GM12878 (cell line): Measurements from ENCODE around the gene PTPRD. TPM values are rescaled to one million over a fixed set of nuclear protein-coding genes. Genes with fewer than 3 reads are reported as not detected.

Source experiments
- ATAC-seq: fragments of 200-7000 bp; cut with Tn5 transposase; 3 replicates; pipeline ENCODE4 v1.9.1; 2020; ENCODE audit warnings: mild to moderate bottlenecking, moderate library complexity
- BruUV-seq: library from RNA; stranded (reverse); fragments of 400-500 nt; replicated peaks from 2 replicates; lab custom pipeline; 2021; lab: Mats Ljungman, UMichigan
- CTCF ChIA-PET: fragments of 300-600 bp; sonication (Branson Sonifier 250); formaldehyde crosslinking; extraction: SDS; loops from one replicate; lab custom pipeline; 2021; ENCODE audit warnings: inconsistent platforms; lab: Yijun Ruan, JAX
- POLR2A ChIA-PET: fragments of 350-600 bp; formaldehyde crosslinking; extraction: SDS; loops from one replicate; lab custom pipeline; 2021; ENCODE audit warnings: inconsistent platforms; lab: Charles Lee
- RAD21 ChIA-PET: fragments of 300-600 bp; sonication (Branson Sonifier 250); formaldehyde crosslinking; loops from one replicate; lab custom pipeline; 2023; ENCODE audit warnings: antibody characterized with exemption; ENCODE audit not compliant: unreplicated experiment; lab: Charles Lee
- SMC1A ChIA-PET: fragments of 300-600 bp; sonication (Branson Sonifier 250); formaldehyde crosslinking; loops from one replicate; lab custom pipeline; 2023; ENCODE audit not compliant: unreplicated experiment, uncharacterized antibody; lab: Charles Lee
- DNase-seq: peaks from one replicate; pipeline ENCODE4 v3.0.0-alpha.2; 2011; ENCODE audit warnings: low read depth, low spot score
- FAIRE-seq: peaks from 3 replicates; lab custom pipeline; 2011; peaks lifted over from hg19 to GRCh38; lab: Jason Lieb, UNC
- H2AFZ ChIP-seq: 2 replicates; pipeline ENCODE4 v1.6.0; 2011; ENCODE audit warnings: low read depth, low read length, control low read depth; ENCODE audit not compliant: control insufficient read depth
- H3K27ac ChIP-seq: 2 replicates; pipeline ENCODE4 v1.5.1; 2011; ENCODE audit warnings: control low read depth; ENCODE audit not compliant: control insufficient read depth, insufficient read depth
- H3K27me3 ChIP-seq, 2 experiments: replicated peaks in 1 of 2; 2 replicates each; pipeline versions ENCODE4 v1.6.0 to v1.6.1; 2011; ENCODE audit warnings: low read length in 1 of 2; ENCODE audit not compliant: control insufficient read depth in 2 of 2, insufficient read depth in 2 of 2
- H3K36me3 ChIP-seq, 2 experiments: 2 replicates each; pipeline ENCODE4 v1.5.1; 2011; ENCODE audit warnings: low read length in 1 of 2; ENCODE audit not compliant: control insufficient read depth in 2 of 2, insufficient read depth in 2 of 2
- H3K4me1 ChIP-seq: 2 replicates; pipeline ENCODE4 v1.6.1; 2011; ENCODE audit warnings: mild to moderate bottlenecking, low read length, moderate library complexity, mixed read lengths; ENCODE audit not compliant: control insufficient read depth, insufficient read depth
- H3K4me2 ChIP-seq: 2 replicates; pipeline ENCODE4 v1.6.0; 2011; ENCODE audit warnings: control low read depth; ENCODE audit not compliant: control insufficient read depth, insufficient read depth
- H3K4me3 ChIP-seq: fragments of 200-600 bp; sonication (generic); 2 replicates; pipeline ENCODE4 v1.5.1; 2016
- H3K79me2 ChIP-seq: 2 replicates; pipeline ENCODE4 v1.6.0; 2011; ENCODE audit warnings: low read length; ENCODE audit not compliant: control insufficient read depth, insufficient read depth
- H3K9ac ChIP-seq: 2 replicates; pipeline ENCODE4 v1.8.0; 2011; ENCODE audit warnings: low read length, control low read depth, mixed read lengths; ENCODE audit not compliant: control insufficient read depth, insufficient read depth
- H3K9me3 ChIP-seq: replicated peaks from 3 replicates; pipeline ENCODE4 v1.5.1; 2011; ENCODE audit warnings: mild to moderate bottlenecking, low read length; ENCODE audit not compliant: control insufficient read depth, insufficient read depth
- H4K20me1 ChIP-seq: 2 replicates; pipeline ENCODE4 v1.6.0; 2011; ENCODE audit not compliant: control insufficient read depth, insufficient read depth
- CUX1 ChIP-seq: IDR thresholded peaks from 2 replicates; pipeline ENCODE4 v1.6.1; 2012; ENCODE audit warnings: improper control_type of control experiment, low read depth, low read length; ENCODE audit not compliant: insufficient replicate concordance
- KAT2A ChIP-seq: conservative IDR thresholded peaks from 2 replicates; pipeline ENCODE4 v1.6.1; 2011; ENCODE audit warnings: low read depth, low read length; ENCODE audit not compliant: control insufficient read depth
- LARP7 ChIP-seq: fragments of 450-650 bp; IDR thresholded peaks from 2 replicates; pipeline ENCODE4 v1.6.1; 2017; ENCODE audit warnings: mild to moderate bottlenecking
- MYB ChIP-seq: fragments of 150-350 bp; IDR thresholded peaks from 2 replicates; pipeline ENCODE4 v1.6.1; 2014; ENCODE audit warnings: mild to moderate bottlenecking, low read depth, low read length, borderline replicate concordance
- PML ChIP-seq: IDR thresholded peaks from 2 replicates; pipeline ENCODE4 v1.6.1; 2012; ENCODE audit warnings: low read length, inconsistent platforms
- POLR2AphosphoS2 ChIP-seq: IDR thresholded peaks from 2 replicates; pipeline ENCODE4 v1.6.1; 2011; ENCODE audit warnings: low read depth, mild to moderate bottlenecking, low read length, improper control_type of control experiment, moderate library complexity
- PRDM15 ChIP-seq: fragments of 450-650 bp; formaldehyde crosslinking; IDR thresholded peaks from 2 replicates; pipeline ENCODE4 v1.4.0; 2020; ENCODE audit warnings: mild to moderate bottlenecking, moderate library complexity
- SPI1 ChIP-seq: IDR thresholded peaks from 2 replicates; pipeline ENCODE4 v1.6.1; 2011; ENCODE audit warnings: low read depth, mild to moderate bottlenecking, low read length, moderate library complexity, borderline replicate concordance; ENCODE audit not compliant: insufficient read depth
- SREBF1 ChIP-seq: IDR thresholded peaks from 2 replicates; pipeline ENCODE4 v1.6.1; 2012; ENCODE audit warnings: mild to moderate bottlenecking, low read length
- SUZ12 ChIP-seq: fragments of 200-600 bp; sonication (generic); IDR thresholded peaks from one replicate; pipeline ENCODE4 v1.6.1; 2018; ENCODE audit warnings: antibody characterized with exemption, mild to moderate bottlenecking; ENCODE audit not compliant: unreplicated experiment
- TAF1 ChIP-seq: IDR thresholded peaks from 2 replicates; pipeline ENCODE4 v1.6.1; 2011; ENCODE audit warnings: mild to moderate bottlenecking, low read depth, low read length, borderline replicate concordance
- TCF12 ChIP-seq: IDR thresholded peaks from 2 replicates; pipeline ENCODE4 v1.6.1; 2011; ENCODE audit warnings: low read depth, mild to moderate bottlenecking, low read length
- ZBTB33 ChIP-seq: fragments of 450-650 bp; IDR thresholded peaks from 2 replicates; pipeline ENCODE4 v1.6.1; 2017; ENCODE audit warnings: mild to moderate bottlenecking
- WGBS: methylation state at CpG from one replicate; pipeline ENCODE4 v1.1.6; 2016; ENCODE audit warnings: low lambda C conversion rate; ENCODE audit not compliant: insufficient replicate concordance, insufficient coverage; ENCODE audit errors: missing lambda C conversion rate; 5-methylcytosine and 5-hydroxymethylcytosine counted together
- in situ Hi-C: fragments of 300-500 bp; cut with MboI; formaldehyde crosslinking; loops from 9 replicates; pipeline ENCODE4 v1.14.3; 2018; ENCODE audit warnings: mixed read lengths
- intact Hi-C: fragments of 100-400 bp; cut with micrococcal nuclease; formaldehyde crosslinking; loops from one replicate; pipeline ENCODE4 v1.14.2; 2022; ENCODE audit not compliant: unreplicated experiment
- polyA plus RNA-seq, 11 experiments: library from polyadenylated mRNA; depleted of rRNA in 4 of 11; unstranded in 6 of 11; stranded (reverse) in 5 of 11; fragments of >200 nt; fragmentation: Nextera tagmentation in 4 of 11; fragmentation: Illumina TruSeq in 1 of 11; extraction: Ambion mirVana in 4 of 11; extraction: Trizol in 1 of 11; gene quantifications; 1 replicate in 1 of 11; 2 replicates in 10 of 11; pipeline versions ENCODE4 v1.2.1 to v1.2.3, GENCODE V29; 2011 to 2016; ENCODE audit warnings: inconsistent platforms in 2 of 11, missing spikeins in 2 of 11, low read depth in 1 of 11
- total RNA-seq, 4 experiments: library from RNA; depleted of rRNA in 3 of 4; stranded (reverse); fragments of >200 nt in 3 of 4; fragmentation: Illumina TruSeq in 1 of 4; extraction: Trizol in 1 of 4; gene quantifications; 2 replicates each; pipeline versions ENCODE4 v1.2.1 to v1.2.3, GENCODE V29; 2013 to 2021

PTPRD gene
- total and polyA plus RNA-seq, 10 of the 15 experiments (the other 5 are each of a cell fraction or from before 2014, with no cell fraction given) = under 0.01 to 0.05 (median 0.01) TPM; not detected in 7

DNA sequence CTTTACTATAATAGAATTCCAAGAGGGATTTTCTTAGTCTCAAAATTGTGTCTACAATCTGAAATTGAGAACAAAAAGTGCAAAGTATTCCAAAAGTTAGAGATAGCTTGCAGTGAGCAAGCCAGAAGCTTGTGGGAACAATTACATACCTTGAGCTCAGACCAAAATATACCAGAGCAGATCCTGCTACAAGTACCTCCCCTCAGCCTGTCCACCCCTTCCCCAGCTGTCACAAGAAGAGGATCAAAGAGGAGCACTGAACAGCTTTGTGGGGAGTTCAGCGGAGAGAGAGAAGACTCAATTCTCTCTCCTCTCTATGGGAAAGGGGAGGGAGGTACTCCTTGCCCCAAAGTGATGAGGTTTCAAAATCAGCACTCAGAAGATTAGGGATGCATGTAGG lies 1944.1 kb downstream of the PTPRD start:
- H3K4me2 ChIP-seq = no peak overlapping the region
- no TSS peak for BruUV-seq
- no peaks in the 10 kb centered on the region for H3K36me3 ChIP-seq
- H4K20me1 ChIP-seq = no peaks in the 10 kb centered on the region
- H3K9ac ChIP-seq = no peak overlapping the region
- in situ Hi-C loops (no loop called here), intact Hi-C loops (no loop called here)
- H3K27ac ChIP-seq = no peak overlapping the region
- POLR2A ChIA-PET = no interaction called here
- H3K4me3 ChIP-seq = no peak overlapping the region
- H2AFZ ChIP-seq = no peak overlapping the region
- RAD21 ChIA-PET = no interaction called here
- no peaks in the 10 kb centered on the region for H3K27me3 ChIP-seq
- no peak for FAIRE-seq
- H3K4me1 ChIP-seq = no peaks in the 10 kb centered on the region
- WGBS = 67% methylated on average over 1 of the region's 1 CpG
- TF ChIP-seq TAF1 (no peak), KAT2A (no peak), SUZ12 (no peak), MYB (no peak), PML (no peak), SREBF1 (no peak), SPI1 (no peak), CUX1 (no peak), ZBTB33 (no peak), PRDM15 (CRISPR knock-in tag) (no peak), TCF12 (no peak), LARP7 (no peak), POLR2AphosphoS2 (no peak)
- TF ChIP-seq, all 136 proteins: peak for 0
- Histone ChIP-seq H3K79me2 (no peaks in the 10 kb centered on the region), H3K9me3 (no peaks in the 10 kb centered on the region)
- ChIA-PET SMC1A (no interaction called here), CTCF (interaction anchor here (0.6 kb wide), 1 partner anchor 106 kb away, joined by 3 read pairs; no protein-coding TSS in a partner anchor)
- DNase-seq (no peak), ATAC-seq (no peak)
